Measurements from ENCODE around the gene JHY.
A peak's percentile ranks its signal among the peaks of the same experiment; 100 is the strongest.

The JHY gene

DNA sequence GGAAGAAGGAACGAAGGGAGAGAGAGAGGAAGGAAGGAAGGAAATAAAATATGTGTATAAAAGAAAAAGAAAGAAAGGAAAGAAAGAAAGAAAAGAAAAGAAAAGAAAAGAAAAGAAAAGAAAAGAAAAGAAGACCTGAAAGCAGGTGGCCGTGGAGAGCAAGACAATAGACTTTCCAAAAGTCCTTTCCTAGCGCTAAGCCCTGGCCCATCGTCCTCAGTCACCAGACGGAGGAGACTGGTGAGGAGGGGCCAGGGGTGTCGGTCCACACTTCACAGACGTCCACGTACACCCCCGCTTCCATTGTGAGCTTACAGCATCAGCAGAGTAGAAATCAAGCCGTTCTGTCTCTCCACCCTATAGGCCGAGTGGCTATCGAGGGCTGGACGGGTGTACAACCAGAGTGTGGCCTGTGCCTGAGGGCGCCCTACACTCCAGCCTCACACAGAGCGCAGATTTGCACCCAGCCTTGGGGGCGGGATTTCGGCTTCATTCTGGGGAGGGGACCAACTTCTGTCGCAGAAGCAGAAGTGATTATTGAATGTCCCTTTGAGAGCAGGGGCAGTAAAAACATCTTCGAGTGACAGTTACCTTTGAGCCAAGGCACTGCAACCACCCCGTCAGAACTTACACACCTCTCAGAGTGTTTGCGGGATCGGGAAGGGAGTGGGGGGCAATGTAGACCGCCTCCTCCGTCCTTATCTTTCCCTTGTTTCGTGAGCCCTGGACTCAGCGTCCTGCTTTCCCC, 101.1 kb downstream of the JHY start:
- TF ChIP-seq, protein P1, sequence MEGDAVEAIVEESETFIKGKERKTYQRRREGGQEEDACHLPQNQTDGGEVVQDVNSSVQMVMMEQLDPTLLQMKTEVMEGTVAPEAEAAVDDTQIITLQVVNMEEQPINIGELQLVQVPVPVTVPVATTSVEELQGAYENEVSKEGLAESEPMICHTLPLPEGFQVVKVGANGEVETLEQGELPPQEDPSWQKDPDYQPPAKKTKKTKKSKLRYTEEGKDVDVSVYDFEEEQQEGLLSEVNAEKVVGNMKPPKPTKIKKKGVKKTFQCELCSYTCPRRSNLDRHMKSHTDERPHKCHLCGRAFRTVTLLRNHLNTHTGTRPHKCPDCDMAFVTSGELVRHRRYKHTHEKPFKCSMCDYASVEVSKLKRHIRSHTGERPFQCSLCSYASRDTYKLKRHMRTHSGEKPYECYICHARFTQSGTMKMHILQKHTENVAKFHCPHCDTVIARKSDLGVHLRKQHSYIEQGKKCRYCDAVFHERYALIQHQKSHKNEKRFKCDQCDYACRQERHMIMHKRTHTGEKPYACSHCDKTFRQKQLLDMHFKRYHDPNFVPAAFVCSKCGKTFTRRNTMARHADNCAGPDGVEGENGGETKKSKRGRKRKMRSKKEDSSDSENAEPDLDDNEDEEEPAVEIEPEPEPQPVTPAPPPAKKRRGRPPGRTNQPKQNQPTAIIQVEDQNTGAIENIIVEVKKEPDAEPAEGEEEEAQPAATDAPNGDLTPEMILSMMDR (conservative IDR thresholded peaks at IDR 0.05; ENCODE audit: low read depth, low read length): no peak
- peak overlapping the region; percentile 58 for H3K4me3 ChIP-seq (ENCODE audit: low read length)
- no peak for DNase-seq (ENCODE audit: low read depth)

DNA sequence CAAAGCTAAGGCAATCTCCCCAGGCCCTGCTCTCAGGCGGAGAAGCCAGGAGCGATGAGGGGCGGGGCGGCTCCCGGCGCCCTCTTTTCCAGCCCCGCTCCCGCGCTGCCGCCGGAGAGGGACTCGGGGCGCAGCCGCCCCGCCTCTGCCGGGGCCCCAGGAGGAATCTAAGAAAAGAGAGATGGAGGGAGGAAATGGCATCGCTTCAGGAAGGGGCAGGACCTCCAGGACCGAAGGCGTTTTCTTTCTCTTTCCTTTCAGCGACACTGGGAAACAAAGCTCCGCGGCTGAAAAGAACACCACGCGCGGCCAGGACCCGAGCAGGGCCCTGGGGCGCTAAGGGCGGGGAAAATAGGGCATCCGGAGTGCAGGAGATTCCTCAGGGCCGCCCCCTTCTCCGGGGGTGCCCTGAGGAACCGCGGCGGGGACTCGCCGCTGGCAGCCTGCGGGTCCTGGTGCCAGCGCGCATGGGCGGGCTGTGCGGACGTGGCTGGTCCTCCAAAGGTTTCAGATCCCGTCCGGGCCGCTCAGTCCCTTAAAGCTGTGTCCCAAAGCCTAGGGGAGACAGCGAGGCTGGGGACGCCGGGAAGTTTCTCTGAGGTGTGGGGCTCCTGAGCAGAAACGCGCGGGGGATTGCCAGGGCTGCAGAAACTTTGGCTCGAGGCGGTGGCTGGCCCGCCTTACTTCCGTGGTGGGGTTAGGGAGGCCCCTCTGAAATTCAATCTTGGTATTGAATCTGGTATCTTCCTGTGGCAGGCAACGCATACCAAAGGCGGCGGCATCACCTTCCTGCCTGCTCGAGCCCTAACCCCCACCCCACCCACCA, 101.8 kb downstream of the JHY start:
- TF ChIP-seq, protein P1 (conservative IDR thresholded peaks at IDR 0.05; ENCODE audit: low read depth, low read length): no peak
- DNase-seq (ENCODE audit: low read depth): no peak
- peak overlapping the region; percentile 58 for H3K4me3 ChIP-seq (ENCODE audit: low read length)

DNA sequence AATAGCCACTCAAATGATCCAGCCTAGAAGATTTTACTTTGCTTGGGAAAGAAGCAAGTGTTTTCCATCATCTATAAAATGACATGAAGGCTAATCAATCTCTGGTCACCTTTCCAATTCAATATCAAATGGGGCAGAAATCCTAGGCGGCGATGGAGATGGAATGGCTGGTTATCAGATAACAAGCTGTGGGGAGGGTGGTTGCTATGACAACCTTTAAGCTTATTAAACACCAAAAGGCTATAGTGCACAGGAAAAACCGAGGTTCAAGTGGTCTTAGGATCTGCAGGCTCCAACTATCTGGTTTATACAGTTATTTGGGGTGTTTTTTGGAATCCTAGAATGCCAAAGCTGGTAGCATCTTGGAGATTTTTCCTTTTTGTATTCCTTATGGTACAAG, 113.0 kb downstream of the JHY start:
- TF ChIP-seq, protein P1 (conservative IDR thresholded peaks at IDR 0.05; ENCODE audit: low read depth, low read length): no peak
- H3K4me3 ChIP-seq (ENCODE audit: low read length): no peak overlapping the region
- DNase-seq (ENCODE audit: low read depth): no peak

DNA sequence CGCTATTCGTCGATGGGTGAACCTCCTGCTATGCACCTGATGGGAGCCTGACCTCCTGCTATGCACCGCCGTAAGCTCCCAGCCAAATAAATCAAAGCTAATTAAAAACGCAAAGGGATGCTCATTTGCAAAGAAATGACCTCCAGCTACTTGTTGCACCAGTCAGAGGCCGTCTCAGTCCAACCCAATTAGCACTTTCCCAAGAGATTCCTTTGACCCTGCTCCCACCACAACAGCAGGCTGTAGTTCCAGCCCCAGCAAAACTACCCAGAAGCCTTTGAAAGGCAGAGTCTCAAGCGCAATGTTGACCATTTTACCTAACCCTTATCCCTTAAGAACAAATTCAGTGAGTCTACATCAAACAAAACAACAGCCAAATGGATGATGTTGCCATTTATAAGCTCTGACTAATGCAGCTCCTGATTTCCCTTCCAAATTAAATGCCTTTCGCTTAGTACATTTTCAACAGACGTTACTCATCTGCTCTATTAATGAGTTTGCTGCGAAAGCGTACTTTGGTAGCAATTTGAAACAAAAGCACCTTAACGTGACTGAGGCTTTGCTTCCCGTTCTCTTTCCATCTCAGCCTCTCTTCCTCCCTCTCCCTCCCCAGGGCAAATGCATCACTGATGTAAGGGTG, 116.3 kb downstream of the JHY start:
- DNase-seq (ENCODE audit: low read depth): no peak
- H3K4me3 ChIP-seq (ENCODE audit: low read length): no peak overlapping the region
- TF ChIP-seq, protein P1 (conservative IDR thresholded peaks at IDR 0.05; ENCODE audit: low read depth, low read length): no peak

DNA sequence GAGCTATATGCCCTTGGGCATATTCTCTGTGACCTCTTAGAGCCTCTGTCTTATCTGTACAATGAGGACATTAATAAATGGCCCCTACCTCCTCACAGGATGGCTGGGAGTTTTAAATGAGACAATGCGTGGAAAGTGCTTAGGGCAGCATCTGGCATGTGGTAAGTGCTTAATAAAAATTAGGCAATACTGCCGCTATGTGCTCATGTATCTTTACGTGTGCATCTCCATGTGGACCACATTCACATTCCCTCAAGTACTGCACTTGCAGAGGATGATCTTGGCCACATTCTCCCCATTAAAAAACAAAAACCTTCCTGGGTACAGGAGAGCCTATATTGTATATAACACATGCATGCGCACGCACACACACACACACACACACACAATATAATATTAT, 118.2 kb downstream of the JHY start:
- H3K4me3 ChIP-seq (ENCODE audit: low read length): no peak overlapping the region
- no peak for DNase-seq (ENCODE audit: low read depth)
- TF ChIP-seq, protein P1 (conservative IDR thresholded peaks at IDR 0.05; ENCODE audit: low read depth, low read length): no peak

DNA sequence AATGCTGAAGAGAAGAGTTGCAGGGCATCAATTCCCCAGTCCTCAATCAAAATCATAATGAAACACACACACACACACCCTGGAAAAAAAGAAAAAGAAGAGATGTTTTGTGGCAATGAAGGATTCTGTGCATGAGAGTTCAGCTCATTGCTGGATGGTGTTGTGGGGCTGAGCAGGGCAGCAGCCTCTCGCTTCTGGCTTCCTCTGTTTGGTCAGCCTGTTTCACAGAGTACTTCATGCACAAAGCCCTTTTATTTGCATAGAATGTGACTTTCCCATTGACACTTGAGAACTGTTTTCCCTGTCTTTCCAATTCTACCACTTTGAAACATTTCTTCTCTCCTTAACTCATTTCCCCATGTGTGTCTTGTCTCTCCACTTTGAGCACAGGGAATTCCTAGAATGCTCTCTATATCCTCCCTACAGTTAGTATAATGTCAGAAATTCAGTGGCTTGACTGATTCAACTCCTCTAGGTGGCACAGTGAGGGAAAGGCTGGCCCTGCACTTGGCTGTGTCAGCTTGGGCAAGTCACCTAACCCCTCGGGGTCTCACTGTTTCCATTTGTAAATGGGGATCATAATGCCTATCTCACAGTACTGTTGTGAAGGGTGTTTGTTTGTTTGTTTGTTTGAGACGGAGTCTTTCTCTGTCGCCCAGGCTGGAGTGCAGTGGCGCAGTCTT, 124.4 kb downstream of the JHY start:
- TF ChIP-seq, protein P1 (conservative IDR thresholded peaks at IDR 0.05; ENCODE audit: low read depth, low read length): no peak
- no peak overlapping the region for H3K4me3 ChIP-seq (ENCODE audit: low read length)
- no peak for DNase-seq (ENCODE audit: low read depth)
